CD4-positive, alpha-beta T cell (primary cell): ENCODE results near the gene HADHA. TPM values are rescaled to one million over a fixed set of nuclear protein-coding genes. Genes with fewer than 3 reads are reported as not detected.

Source experiments
- ATAC-seq: fragments of 200-7000 bp; cut with Tn5 transposase; one replicate; pipeline ENCODE4 v1.10.0; 2022; ENCODE audit warnings: mild to moderate bottlenecking; ENCODE audit not compliant: poor library complexity
- CTCF ChIA-PET: fragments of 350-600 bp; sonication (Branson Sonifier 250); formaldehyde crosslinking; loops from one replicate; lab custom pipeline; 2021; ENCODE audit warnings: antibody characterized with exemption, inconsistent platforms; lab: Charles Lee
- POLR2A ChIA-PET: fragments of 350-600 bp; sonication (Branson Sonifier 250); formaldehyde crosslinking; loops from one replicate; lab custom pipeline; 2021; ENCODE audit warnings: antibody characterized with exemption, inconsistent platforms; lab: Charles Lee
- DNase-seq, 14 experiments: peaks; one replicate each; pipeline ENCODE4 v3.0.0-alpha.2; 2013 to 2020; ENCODE audit warnings: mixed read lengths in 2 of 14
- H3K27ac ChIP-seq, 2 donors: one replicate each; pipeline versions ENCODE4 v1.5.1 to v1.7.0; 2013; ENCODE audit warnings: low read length in 2 of 2, low read depth in 1 of 2, mild to moderate bottlenecking in 1 of 2
- H3K27me3 ChIP-seq, 2 experiments: 1 replicate in 1 of 2; 2 replicates in 1 of 2; pipeline versions ENCODE4 v1.6.1 to v1.7.0; 2013; ENCODE audit warnings: low read length in 2 of 2, control low read depth in 1 of 2, mild to moderate bottlenecking in 1 of 2, moderate library complexity in 1 of 2; ENCODE audit not compliant: insufficient read depth in 2 of 2, control insufficient read depth in 1 of 2
- H3K36me3 ChIP-seq: one replicate; pipeline ENCODE4 v1.6.1; 2013; ENCODE audit warnings: low read length, control low read depth; ENCODE audit not compliant: insufficient read depth
- H3K4me1 ChIP-seq: one replicate; pipeline ENCODE4 v1.6.1; 2013; ENCODE audit warnings: low read length, control low read depth; ENCODE audit not compliant: insufficient read depth
- H3K4me3 ChIP-seq: one replicate; pipeline ENCODE4 v1.5.1; 2013; ENCODE audit warnings: mild to moderate bottlenecking, low read length, moderate library complexity
- H3K9me3 ChIP-seq, 2 experiments: 1 replicate in 1 of 2; 2 replicates in 1 of 2; pipeline versions ENCODE4 v1.6.1 to v1.7.0; 2013; ENCODE audit warnings: low read length in 2 of 2, mild to moderate bottlenecking in 2 of 2, control low read depth in 1 of 2, moderate library complexity in 1 of 2; ENCODE audit not compliant: control insufficient read depth in 1 of 2, insufficient read depth in 1 of 2
- H3K27ac Mint-ChIP-seq: one replicate; pipeline ENCODE4 v1.8.0; 2020; ENCODE audit warnings: mixed read lengths
- H3K27me3 Mint-ChIP-seq: one replicate; pipeline ENCODE4 v1.8.0; 2021; ENCODE audit warnings: mixed read lengths
- H3K36me3 Mint-ChIP-seq: one replicate; pipeline ENCODE4 v1.8.0; 2021; ENCODE audit warnings: low read depth, mixed read lengths
- H3K4me1 Mint-ChIP-seq: one replicate; pipeline ENCODE4 v1.8.0; 2021; ENCODE audit warnings: low read depth, mixed read lengths
- H3K4me3 Mint-ChIP-seq: one replicate; pipeline ENCODE4 v1.8.0; 2020; ENCODE audit warnings: mild to moderate bottlenecking, mixed read lengths
- H3K9me3 Mint-ChIP-seq: one replicate; pipeline ENCODE4 v1.8.0; 2020; ENCODE audit warnings: mixed read lengths
- CTCF ChIP-seq: fragments of 200-600 bp; IDR thresholded peaks from one replicate; pipeline ENCODE4 v1.8.0; 2022; ENCODE audit warnings: antibody characterized with exemption, mild to moderate bottlenecking
- intact Hi-C, 2 experiments: fragments of 100-400 bp; cut with DNase I in 1 of 2; cut with micrococcal nuclease in 1 of 2; formaldehyde crosslinking; loops; one replicate each; pipeline versions ENCODE4 v1.15.1 to v1.9.0; 2023 to 2025; cut with DNase I, micrococcal nuclease
- total RNA-seq, 174 experiments: library from RNA in 2 of 174; stranded (reverse) in 2 of 174; gene quantifications; one replicate each; pipeline ENCODE4 v1.2.3 and lab custom pipeline; 2021 to 2026

Gene HADHA
- total RNA-seq, 2 experiments from 2014 or later = 72.4 to 73.7 TPM

- H3K36me3 Mint-ChIP-seq = peaks cover 72% of the 10 kb centered on the region
- H3K4me3 Mint-ChIP-seq = no peak overlapping the region
- intact Hi-C loops = no loop called here
- Histone ChIP-seq H3K4me3 (no peak overlapping the region), H3K4me1 (no peaks in the 10 kb centered on the region), H3K36me3 (peaks cover 54% of the 10 kb centered on the region), H3K27ac (no peak overlapping the region), H3K9me3 (no peaks in the 10 kb centered on the region), H3K27me3 (no peaks in the 10 kb centered on the region)
- H3K9me3 Mint-ChIP-seq = no peaks in the 10 kb centered on the region
- DNase-seq = no peak
- ChIA-PET POLR2A (no interaction called here), CTCF (no interaction called here)
- ATAC-seq = no peak
- TF ChIP-seq CTCF = no peak
- H3K27me3 Mint-ChIP-seq = no peaks in the 10 kb centered on the region
- no peaks in the 10 kb centered on the region for H3K4me1 Mint-ChIP-seq
- H3K27ac Mint-ChIP-seq = no peak overlapping the region
Measured at GRCh38 chr2:26285931-26286330, 41.5 kb upstream of the HADHA start.

DNA sequence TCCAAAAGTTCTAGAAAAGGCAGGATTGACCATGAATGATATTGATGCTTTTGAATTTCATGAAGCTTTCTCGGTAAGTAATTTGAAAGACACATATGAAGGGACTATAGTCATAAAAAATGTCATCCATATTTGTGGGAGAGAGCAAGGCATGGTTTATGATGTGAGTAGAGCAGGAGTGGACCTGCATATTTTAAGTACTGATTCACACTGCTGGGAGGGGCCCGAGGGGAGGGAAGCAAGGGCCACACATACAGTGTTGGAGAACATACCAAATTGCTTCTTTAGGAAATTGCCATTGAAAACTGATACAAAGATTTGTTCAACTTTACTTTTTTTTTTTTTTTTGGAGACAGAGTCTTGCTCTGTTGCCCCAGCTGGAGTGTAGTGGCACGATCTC is 39.7 kb upstream of the HADHA start:
- CTCF ChIA-PET = no interaction called here
- H3K4me3 Mint-ChIP-seq = no peak overlapping the region
- H3K4me3 ChIP-seq = no peak overlapping the region
- no peaks in the 10 kb centered on the region for H3K9me3 ChIP-seq
- H3K36me3 ChIP-seq = peaks cover 61% of the 10 kb centered on the region
- no peak overlapping the region for H3K27ac ChIP-seq
- no peak for TF ChIP-seq CTCF
- no peak for DNase-seq
- peaks cover 79% of the 10 kb centered on the region for H3K36me3 Mint-ChIP-seq
- no peaks in the 10 kb centered on the region for H3K9me3 Mint-ChIP-seq
- no peak for ATAC-seq
- H3K4me1 ChIP-seq = no peaks in the 10 kb centered on the region
- no peak overlapping the region for H3K27ac Mint-ChIP-seq
- intact Hi-C loops = no loop called here
- H3K27me3 ChIP-seq = no peaks in the 10 kb centered on the region
- POLR2A ChIA-PET = no interaction called here
- no peaks in the 10 kb centered on the region for H3K27me3 Mint-ChIP-seq
- no peaks in the 10 kb centered on the region for H3K4me1 Mint-ChIP-seq

GRCh38 chr2:26283606-26284005 is 39.2 kb upstream of the HADHA start:
- Mint-ChIP-seq H3K4me1 (no peaks in the 10 kb centered on the region), H3K4me3 (no peak overlapping the region), H3K27me3 (no peaks in the 10 kb centered on the region), H3K9me3 (no peaks in the 10 kb centered on the region), H3K27ac (no peak overlapping the region), H3K36me3 (peaks cover 85% of the 10 kb centered on the region)
- no peak overlapping the region for H3K4me3 ChIP-seq
- DNase-seq = no peak
- H3K27me3 ChIP-seq = no peaks in the 10 kb centered on the region
- no peak for ATAC-seq
- H3K9me3 ChIP-seq = no peaks in the 10 kb centered on the region
- no peaks in the 10 kb centered on the region for H3K4me1 ChIP-seq
- POLR2A ChIA-PET = no interaction called here
- no peak overlapping the region for H3K27ac ChIP-seq
- CTCF ChIA-PET = no interaction called here
- H3K36me3 ChIP-seq = peaks cover 66% of the 10 kb centered on the region
- intact Hi-C loops = no loop called here
- TF ChIP-seq CTCF = no peak
